Mesenchymal stem cell (in vitro differentiated cells and primary cell): Measurements from ENCODE around the gene ALG12.
A peak's percentile ranks its signal among the peaks of the same experiment; 100 is the strongest.

Source experiments
- DNase-seq: peaks from one replicate; pipeline ENCODE4 v3.0.0-alpha.2; 2013
- H2AFZ ChIP-seq: one replicate; pipeline ENCODE4 v1.6.1; 2013; ENCODE audit warnings: low read depth, mild to moderate bottlenecking, control low read depth, inconsistent platforms, low read length, moderate library complexity
- H2AK5ac ChIP-seq: 2 replicates; pipeline ENCODE4 v1.6.1; 2013; ENCODE audit warnings: low read length, moderate library complexity, mild to moderate bottlenecking, inconsistent platforms; ENCODE audit not compliant: severe bottlenecking
- H2BK120ac ChIP-seq: one replicate; pipeline ENCODE4 v1.6.1; 2013; ENCODE audit warnings: low read depth, mild to moderate bottlenecking, inconsistent platforms, low read length, moderate library complexity
- H2BK12ac ChIP-seq, 2 experiments: one replicate each; pipeline ENCODE4 v1.6.1; 2013; ENCODE audit warnings: inconsistent platforms in 2 of 2, low read length in 2 of 2, mild to moderate bottlenecking in 2 of 2, moderate library complexity in 2 of 2, control low read depth in 1 of 2
- H2BK15ac ChIP-seq: one replicate; pipeline ENCODE4 v1.6.1; 2013; ENCODE audit warnings: mild to moderate bottlenecking, low read depth, inconsistent platforms; ENCODE audit not compliant: poor library complexity, severe bottlenecking
- H2BK5ac ChIP-seq: 2 replicates; pipeline ENCODE4 v1.6.1; 2013; ENCODE audit warnings: low read depth, mild to moderate bottlenecking, low read length, control low read depth, inconsistent platforms; ENCODE audit not compliant: poor library complexity, severe bottlenecking
- H3K14ac ChIP-seq, 2 experiments: one replicate each; pipeline ENCODE4 v1.6.1; 2013; ENCODE audit warnings: inconsistent platforms in 2 of 2, low read length in 2 of 2, control low read depth in 1 of 2, mild to moderate bottlenecking in 1 of 2, moderate library complexity in 1 of 2
- H3K18ac ChIP-seq, 2 experiments: one replicate each; pipeline ENCODE4 v1.6.1; 2013; ENCODE audit warnings: inconsistent platforms in 2 of 2, low read length in 2 of 2, control low read depth in 1 of 2, low read depth in 1 of 2, mild to moderate bottlenecking in 1 of 2
- H3K23ac ChIP-seq, 2 experiments: one replicate each; pipeline ENCODE4 v1.6.1; 2013; ENCODE audit warnings: inconsistent platforms in 2 of 2, low read length in 2 of 2, mild to moderate bottlenecking in 2 of 2, moderate library complexity in 2 of 2, control low read depth in 1 of 2
- H3K27ac ChIP-seq: 2 replicates; pipeline ENCODE4 v1.5.1; 2013; ENCODE audit warnings: mild to moderate bottlenecking, moderate library complexity, low read length, control low read depth, inconsistent platforms; ENCODE audit not compliant: poor library complexity, severe bottlenecking
- H3K27me3 ChIP-seq, 2 experiments: 2 replicates each; pipeline versions ENCODE4 v1.6.1 to v1.7.0; 2013; ENCODE audit warnings: low read length in 2 of 2, mild to moderate bottlenecking in 2 of 2, moderate library complexity in 2 of 2, control low read depth in 1 of 2, inconsistent platforms in 1 of 2; ENCODE audit not compliant: control insufficient read depth in 1 of 2, insufficient read depth in 1 of 2
- H3K36me3 ChIP-seq, 2 experiments: 2 replicates each; pipeline versions ENCODE4 v1.6.1 to v1.7.0; 2013; ENCODE audit warnings: low read length in 2 of 2, control low read depth in 1 of 2, inconsistent platforms in 1 of 2, low read depth in 1 of 2, mild to moderate bottlenecking in 1 of 2; ENCODE audit not compliant: insufficient read depth in 2 of 2, control insufficient read depth in 1 of 2
- H3K4ac ChIP-seq, 2 experiments: one replicate each; pipeline ENCODE4 v1.6.1; 2013; ENCODE audit warnings: inconsistent platforms in 2 of 2, low read length in 2 of 2, mild to moderate bottlenecking in 2 of 2, moderate library complexity in 2 of 2, control low read depth in 1 of 2, low read depth in 1 of 2
- H3K4me1 ChIP-seq: 2 replicates; pipeline ENCODE4 v1.6.1; 2013; ENCODE audit warnings: low read depth, low read length, control low read depth; ENCODE audit not compliant: control insufficient read depth, insufficient read depth
- H3K4me2 ChIP-seq: 2 replicates; pipeline ENCODE4 v1.6.1; 2013; ENCODE audit warnings: low read length, mild to moderate bottlenecking, inconsistent platforms; ENCODE audit not compliant: poor library complexity, severe bottlenecking
- H3K4me3 ChIP-seq, 2 experiments: 2 replicates each; pipeline versions ENCODE4 v1.5.1 to v1.7.0; 2013; ENCODE audit warnings: low read length in 2 of 2, mild to moderate bottlenecking in 2 of 2, control low read depth in 1 of 2, low read depth in 1 of 2; ENCODE audit not compliant: insufficient read depth in 1 of 2
- H3K79me1 ChIP-seq: replicated peaks from 2 replicates; pipeline ENCODE4 v1.6.1; 2013; ENCODE audit warnings: mild to moderate bottlenecking, control low read depth, low read length, inconsistent platforms; ENCODE audit not compliant: poor library complexity, severe bottlenecking
- H3K9ac ChIP-seq: 2 replicates; pipeline ENCODE4 v1.7.0; 2013; ENCODE audit warnings: mild to moderate bottlenecking, low read length, moderate library complexity
- H3K9me3 ChIP-seq: 2 replicates; pipeline ENCODE4 v1.7.0; 2013; ENCODE audit warnings: mild to moderate bottlenecking, low read length; ENCODE audit not compliant: control insufficient read depth
- H4K8ac ChIP-seq: one replicate; pipeline ENCODE4 v1.6.1; 2013; ENCODE audit warnings: inconsistent platforms, mild to moderate bottlenecking, low read length, moderate library complexity
- H4K91ac ChIP-seq: one replicate; pipeline ENCODE4 v1.6.1; 2013; ENCODE audit warnings: mild to moderate bottlenecking, low read length, inconsistent platforms
- WGBS: methylation state at CpG from one replicate; pipeline ENCODE4 v1.1.7; 2013; ENCODE audit warnings: mixed read lengths; 5-methylcytosine and 5-hydroxymethylcytosine counted together

Gene ALG12

GRCh38 chr22:49959782-49960158, 41.5 kb upstream of the ALG12 start:
- H3K4me2 ChIP-seq = peak overlapping the region; percentile 97
- peak overlapping the region; percentile 79 to 82 for H3K4me3 ChIP-seq
- peak overlapping the region; percentile 94 for H4K8ac ChIP-seq
- peak overlapping the region; percentile 57 for H2BK15ac ChIP-seq
- H3K14ac ChIP-seq = peak overlapping the region in 1 of 2 experiments; percentile 68
- peak overlapping the region; percentile 82 to 86 for H2BK12ac ChIP-seq
- H3K4me1 ChIP-seq = peaks cover 48% of the 10 kb centered on the region
- peak overlapping the region; percentile 77 for H3K9ac ChIP-seq
- H3K27me3 ChIP-seq = no peaks in the 10 kb centered on the region
- peak overlapping the region; percentile 84 for H2AFZ ChIP-seq
- H2AK5ac ChIP-seq = peak overlapping the region; percentile 88
- DNase-seq = no peak
- H2BK5ac ChIP-seq = peak overlapping the region; percentile 5
- peak overlapping the region in 1 of 2 experiments; percentile 3 for H3K23ac ChIP-seq
- H3K9me3 ChIP-seq = no peaks in the 10 kb centered on the region
- H4K91ac ChIP-seq = peak overlapping the region; percentile 89
- H3K36me3 ChIP-seq = peaks cover 19 to 29% of the 10 kb centered on the region in 2 experiments
- H3K18ac ChIP-seq = peak overlapping the region; percentile 86 to 98
- peak overlapping the region; percentile 82 for H2BK120ac ChIP-seq
- peaks cover 17% of the 10 kb centered on the region for H3K79me1 ChIP-seq
- H3K4ac ChIP-seq = peak overlapping the region; percentile 85 to 92
- WGBS = 31% methylated on average over 9 of the region's 21 CpGs
- no peak overlapping the region for H3K27ac ChIP-seq

GRCh38 chr22:49958931-49959781, 40.9 kb upstream of the ALG12 start:
- Histone ChIP-seq H3K9me3 (no peaks in the 10 kb centered on the region), H2AK5ac (peak overlapping the region; percentile 88), H2BK15ac (no peak overlapping the region), H2BK5ac (no peak overlapping the region), H2AFZ (no peak overlapping the region), H3K4me3 (peak overlapping the region in 1 of 2 experiments; percentile 82), H3K36me3 (peaks cover 14 to 23% of the 10 kb centered on the region in 2 experiments), H3K18ac (peak overlapping the region; percentile 86 to 98), H4K8ac (peak overlapping the region; percentile 94), H3K4me1 (peaks cover 48% of the 10 kb centered on the region), H4K91ac (peak overlapping the region; percentile 89), H3K27ac (no peak overlapping the region), H3K4ac (peak overlapping the region; percentile 80 to 92), H3K9ac (peak overlapping the region; percentile 77), H3K4me2 (peak overlapping the region; percentile 97), H3K79me1 (peaks cover 12% of the 10 kb centered on the region), H2BK12ac (peak overlapping the region; percentile 82 to 91), H3K23ac (no peak overlapping the region), H2BK120ac (no peak overlapping the region), H3K27me3 (no peaks in the 10 kb centered on the region), H3K14ac (no peak overlapping the region)
- DNase-seq = no peak
- WGBS = 85% methylated on average over 29 of the region's 29 CpGs

GRCh38 chr22:49958366-49958921, 40.2 kb upstream of the ALG12 start:
- 82% methylated on average over 16 of the region's 16 CpGs for WGBS
- Histone ChIP-seq H3K4me2 (no peak overlapping the region), H4K8ac (no peak overlapping the region), H3K36me3 (peaks cover 10 to 17% of the 10 kb centered on the region in 2 experiments), H3K23ac (no peak overlapping the region), H3K4ac (peak overlapping the region in 1 of 2 experiments; percentile 80), H3K18ac (no peak overlapping the region), H2BK12ac (peak overlapping the region; percentile 61 to 91), H3K27me3 (no peaks in the 10 kb centered on the region), H3K9ac (no peak overlapping the region), H3K79me1 (peaks cover 8% of the 10 kb centered on the region), H2BK15ac (no peak overlapping the region), H3K4me1 (peaks cover 48% of the 10 kb centered on the region), H2AFZ (no peak overlapping the region), H3K27ac (no peak overlapping the region), H3K4me3 (no peak overlapping the region), H4K91ac (peak overlapping the region; percentile 72), H3K9me3 (no peaks in the 10 kb centered on the region), H2AK5ac (peak overlapping the region; percentile 27), H3K14ac (no peak overlapping the region), H2BK120ac (no peak overlapping the region), H2BK5ac (no peak overlapping the region)
- DNase-seq = no peak

GRCh38 chr22:49957826-49958365, 39.7 kb upstream of the ALG12 start:
- no peak overlapping the region for H2AFZ ChIP-seq
- H2AK5ac ChIP-seq = no peak overlapping the region
- H3K4me1 ChIP-seq = peaks cover 48% of the 10 kb centered on the region
- H4K91ac ChIP-seq = peak overlapping the region; percentile 52
- no peak overlapping the region for H2BK120ac ChIP-seq
- H3K9ac ChIP-seq = no peak overlapping the region
- H3K14ac ChIP-seq = no peak overlapping the region
- no peak overlapping the region for H2BK15ac ChIP-seq
- no peak overlapping the region for H3K4me2 ChIP-seq
- H3K36me3 ChIP-seq = peaks cover 5 to 11% of the 10 kb centered on the region in 2 experiments
- H4K8ac ChIP-seq = no peak overlapping the region
- DNase-seq = no peak
- H3K9me3 ChIP-seq = no peaks in the 10 kb centered on the region
- peak overlapping the region; percentile 2 to 28 for H2BK12ac ChIP-seq
- no peak overlapping the region for H3K23ac ChIP-seq
- H3K79me1 ChIP-seq = peaks cover 4% of the 10 kb centered on the region
- peak overlapping the region in 1 of 2 experiments; percentile 18 for H3K4ac ChIP-seq
- H3K4me3 ChIP-seq = no peak overlapping the region
- H2BK5ac ChIP-seq = no peak overlapping the region
- no peak overlapping the region for H3K27ac ChIP-seq
- H3K18ac ChIP-seq = no peak overlapping the region
- no peaks in the 10 kb centered on the region for H3K27me3 ChIP-seq
- WGBS = 93% methylated on average over 12 of the region's 12 CpGs
